ENCODE data around the gene BCCIP.

The BCCIP gene

DNA sequence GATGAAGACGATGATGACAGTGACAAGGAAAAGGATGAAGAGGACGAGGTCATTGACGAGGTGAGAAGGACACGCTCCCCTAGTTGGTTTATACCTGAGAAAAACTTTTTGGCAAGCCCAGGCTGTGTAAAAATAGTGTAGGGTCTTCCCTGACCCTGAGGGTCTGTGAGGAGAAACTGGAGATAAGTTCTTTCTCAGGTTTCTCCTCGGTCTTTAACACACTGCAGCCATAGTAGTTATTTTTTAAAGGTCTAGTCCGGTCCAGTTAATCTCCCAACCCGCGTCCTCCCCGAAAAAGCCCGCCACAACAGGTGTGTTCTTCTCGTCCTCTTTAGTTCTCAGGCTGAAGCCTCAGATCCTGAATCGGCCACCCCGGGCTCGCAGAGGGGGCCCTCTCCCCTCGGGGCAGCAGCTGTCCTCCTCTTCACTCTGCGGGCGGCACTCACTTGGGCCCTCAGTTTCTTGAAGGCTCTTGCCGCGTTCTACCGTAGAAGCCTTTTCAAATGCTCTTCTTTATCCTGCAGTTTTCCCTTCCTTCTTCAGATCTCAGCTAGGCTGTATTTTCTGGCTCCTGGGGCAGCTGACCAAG, 411 bp downstream of the BCCIP start:
- Histone ChIP-seq H3K27me3 (ENCODE audit: insufficient read depth, low read length) (no peaks in the 10 kb centered on the region), H3K27ac (ENCODE audit: low read depth, low read length) (peak overlapping the region; percentile 75), H3K36me3 (ENCODE audit: insufficient read depth, low read length) (peaks cover 16% of the 10 kb centered on the region), H3K4me3 (ENCODE audit: low read depth, low read length) (peak overlapping the region; percentile 93), H3K79me2 (ENCODE audit: control insufficient read depth, insufficient read depth, low read length, unreplicated experiment) (peaks cover 74% of the 10 kb centered on the region), H2AFZ (ENCODE audit: low read length, unreplicated experiment) (peak overlapping the region; percentile 73), H3K4me1 (ENCODE audit: control insufficient read depth, insufficient read depth, low read length, unreplicated experiment) (peaks cover 35% of the 10 kb centered on the region)

GRCh38 chr10:125824736-125825135, 1.4 kb downstream of the BCCIP start:
- Histone ChIP-seq H3K27me3 (ENCODE audit: insufficient read depth, low read length) (no peaks in the 10 kb centered on the region), H3K27ac (ENCODE audit: low read depth, low read length) (peak overlapping the region; percentile 75), H3K79me2 (ENCODE audit: control insufficient read depth, insufficient read depth, low read length, unreplicated experiment) (peaks cover 82% of the 10 kb centered on the region), H2AFZ (ENCODE audit: low read length, unreplicated experiment) (no peak overlapping the region), H3K4me1 (ENCODE audit: control insufficient read depth, insufficient read depth, low read length, unreplicated experiment) (peaks cover 35% of the 10 kb centered on the region), H3K36me3 (ENCODE audit: insufficient read depth, low read length) (peaks cover 24% of the 10 kb centered on the region), H3K4me3 (ENCODE audit: low read depth, low read length) (peak overlapping the region; percentile 93)

DNA sequence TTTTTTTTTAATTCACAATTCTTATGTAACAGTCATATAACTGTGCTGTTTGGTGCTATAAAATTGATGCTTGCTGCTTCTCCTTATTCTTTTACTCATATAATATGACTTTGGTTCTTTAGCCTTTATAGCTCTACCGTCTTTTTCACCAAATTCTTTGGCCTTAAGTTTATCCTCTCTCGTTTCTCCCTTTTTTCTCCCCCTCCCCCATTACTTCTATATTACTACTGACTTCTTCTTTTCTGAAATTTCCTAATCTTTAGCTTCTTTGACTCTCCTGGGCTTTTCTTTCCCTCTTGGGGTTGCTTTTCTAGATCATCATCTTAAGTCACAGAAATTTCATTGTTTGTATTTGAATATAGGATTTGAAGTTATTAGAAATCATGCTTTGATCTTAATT, 3.8 kb downstream of the BCCIP start:
- Histone ChIP-seq H3K79me2 (ENCODE audit: control insufficient read depth, insufficient read depth, low read length, unreplicated experiment) (peaks cover 66% of the 10 kb centered on the region), H2AFZ (ENCODE audit: low read length, unreplicated experiment) (no peak overlapping the region), H3K4me3 (ENCODE audit: low read depth, low read length) (no peak overlapping the region), H3K27me3 (ENCODE audit: insufficient read depth, low read length) (no peaks in the 10 kb centered on the region), H3K4me1 (ENCODE audit: control insufficient read depth, insufficient read depth, low read length, unreplicated experiment) (peaks cover 23% of the 10 kb centered on the region), H3K36me3 (ENCODE audit: insufficient read depth, low read length) (peaks cover 35% of the 10 kb centered on the region), H3K27ac (ENCODE audit: low read depth, low read length) (no peak overlapping the region)

DNA sequence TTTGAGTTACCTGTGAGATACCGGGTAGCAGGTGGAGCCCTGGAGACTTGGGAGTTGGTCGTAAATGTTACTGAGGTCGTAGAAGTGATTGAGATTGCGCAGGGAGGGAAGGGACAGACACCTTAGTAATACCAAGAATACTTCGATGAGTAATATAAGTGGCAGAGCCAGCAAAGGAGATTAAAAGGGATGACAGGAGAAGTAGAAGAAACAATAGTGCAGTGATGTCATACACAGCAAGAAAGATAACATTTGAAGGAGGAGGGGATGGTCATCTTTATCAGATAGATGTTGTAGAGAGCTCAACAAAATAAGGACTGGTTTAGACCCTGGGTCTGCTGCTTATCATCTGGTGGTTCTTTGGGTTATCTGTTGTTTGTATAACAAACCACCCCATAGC, 5.0 kb downstream of the BCCIP start:
- Histone ChIP-seq H2AFZ (ENCODE audit: low read length, unreplicated experiment) (no peak overlapping the region), H3K79me2 (ENCODE audit: control insufficient read depth, insufficient read depth, low read length, unreplicated experiment) (peaks cover 58% of the 10 kb centered on the region), H3K36me3 (ENCODE audit: insufficient read depth, low read length) (peaks cover 38% of the 10 kb centered on the region), H3K4me3 (ENCODE audit: low read depth, low read length) (no peak overlapping the region), H3K27me3 (ENCODE audit: insufficient read depth, low read length) (no peaks in the 10 kb centered on the region), H3K4me1 (ENCODE audit: control insufficient read depth, insufficient read depth, low read length, unreplicated experiment) (peaks cover 22% of the 10 kb centered on the region), H3K27ac (ENCODE audit: low read depth, low read length) (no peak overlapping the region)

GRCh38 chr10:125836746-125837145, 13.4 kb downstream of the BCCIP start:
- Histone ChIP-seq H3K79me2 (ENCODE audit: control insufficient read depth, insufficient read depth, low read length, unreplicated experiment) (no peaks in the 10 kb centered on the region), H3K36me3 (ENCODE audit: insufficient read depth, low read length) (peaks cover 37% of the 10 kb centered on the region), H3K27me3 (ENCODE audit: insufficient read depth, low read length) (no peaks in the 10 kb centered on the region), H3K4me1 (ENCODE audit: control insufficient read depth, insufficient read depth, low read length, unreplicated experiment) (peaks cover 10% of the 10 kb centered on the region), H2AFZ (ENCODE audit: low read length, unreplicated experiment) (no peak overlapping the region), H3K27ac (ENCODE audit: low read depth, low read length) (no peak overlapping the region), H3K4me3 (ENCODE audit: low read depth, low read length) (no peak overlapping the region)

GRCh38 chr10:125838802-125839575, 15.6 kb downstream of the BCCIP start:
- Histone ChIP-seq H3K27ac (ENCODE audit: low read depth, low read length) (no peak overlapping the region), H3K79me2 (ENCODE audit: control insufficient read depth, insufficient read depth, low read length, unreplicated experiment) (no peaks in the 10 kb centered on the region), H3K4me1 (ENCODE audit: control insufficient read depth, insufficient read depth, low read length, unreplicated experiment) (peaks cover 10% of the 10 kb centered on the region), H2AFZ (ENCODE audit: low read length, unreplicated experiment) (no peak overlapping the region), H3K36me3 (ENCODE audit: insufficient read depth, low read length) (peaks cover 30% of the 10 kb centered on the region), H3K27me3 (ENCODE audit: insufficient read depth, low read length) (no peaks in the 10 kb centered on the region), H3K4me3 (ENCODE audit: low read depth, low read length) (no peak overlapping the region)

- H3K27ac ChIP-seq (ENCODE audit: low read depth, low read length): no peak overlapping the region
- H3K27me3 ChIP-seq (ENCODE audit: insufficient read depth, low read length): no peaks in the 10 kb centered on the region
- peaks cover 28% of the 10 kb centered on the region for H3K36me3 ChIP-seq (ENCODE audit: insufficient read depth, low read length)
- no peak overlapping the region for H2AFZ ChIP-seq (ENCODE audit: low read length, unreplicated experiment)
- no peaks in the 10 kb centered on the region for H3K79me2 ChIP-seq (ENCODE audit: control insufficient read depth, insufficient read depth, low read length, unreplicated experiment)
- H3K4me1 ChIP-seq (ENCODE audit: control insufficient read depth, insufficient read depth, low read length, unreplicated experiment): peaks cover 10% of the 10 kb centered on the region
- H3K4me3 ChIP-seq (ENCODE audit: low read depth, low read length): no peak overlapping the region
Measured at GRCh38 chr10:125840406-125840805, 17.1 kb downstream of the BCCIP start.

- Histone ChIP-seq H3K36me3 (ENCODE audit: insufficient read depth, low read length) (peaks cover 23% of the 10 kb centered on the region), H3K4me3 (ENCODE audit: low read depth, low read length) (no peak overlapping the region), H3K27ac (ENCODE audit: low read depth, low read length) (0 out of 2 replicates have a peak overlapping the region, but pooled peaks have one; percentile 11), H2AFZ (ENCODE audit: low read length, unreplicated experiment) (no peak overlapping the region), H3K79me2 (ENCODE audit: control insufficient read depth, insufficient read depth, low read length, unreplicated experiment) (no peaks in the 10 kb centered on the region), H3K4me1 (ENCODE audit: control insufficient read depth, insufficient read depth, low read length, unreplicated experiment) (peaks cover 10% of the 10 kb centered on the region), H3K27me3 (ENCODE audit: insufficient read depth, low read length) (no peaks in the 10 kb centered on the region)
Measured at GRCh38 chr10:125840955-125841354, 17.6 kb downstream of the BCCIP start.

GRCh38 chr10:125843603-125844329, 20.4 kb downstream of the BCCIP start:
- Histone ChIP-seq H3K79me2 (ENCODE audit: control insufficient read depth, insufficient read depth, low read length, unreplicated experiment) (no peaks in the 10 kb centered on the region), H3K27ac (ENCODE audit: low read depth, low read length) (no peak overlapping the region), H3K27me3 (ENCODE audit: insufficient read depth, low read length) (no peaks in the 10 kb centered on the region), H3K36me3 (ENCODE audit: insufficient read depth, low read length) (peaks cover 10% of the 10 kb centered on the region; the same call in 1 of the 2 replicates), H2AFZ (ENCODE audit: low read length, unreplicated experiment) (no peak overlapping the region), H3K4me1 (ENCODE audit: control insufficient read depth, insufficient read depth, low read length, unreplicated experiment) (peaks cover 10% of the 10 kb centered on the region), H3K4me3 (ENCODE audit: low read depth, low read length) (no peak overlapping the region)

DNA sequence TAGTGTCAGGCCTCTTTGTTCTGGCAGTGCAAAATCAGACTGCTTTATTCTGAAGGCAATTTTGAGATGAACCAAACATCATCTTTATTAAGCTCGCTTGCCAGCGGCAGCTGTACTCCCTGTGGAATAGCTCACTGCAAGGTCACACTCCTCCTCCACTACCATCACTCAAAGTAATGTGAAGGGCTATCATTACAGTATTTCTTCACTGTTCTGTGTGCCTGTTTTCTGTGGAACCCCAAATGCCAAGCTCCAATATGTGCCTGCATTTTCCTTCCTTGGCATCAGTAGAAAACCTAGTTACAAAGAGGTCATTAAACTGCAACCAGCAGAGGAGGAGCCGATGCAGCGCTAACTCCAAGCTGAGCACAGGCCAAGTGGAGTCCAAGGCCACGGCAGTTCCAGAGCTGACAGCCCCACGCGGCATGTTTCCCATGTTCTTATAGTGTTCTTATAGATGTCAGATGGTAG, 21.4 kb downstream of the BCCIP start:
- no peak overlapping the region for H3K27ac ChIP-seq (ENCODE audit: low read depth, low read length)
- H3K36me3 ChIP-seq (ENCODE audit: insufficient read depth, low read length): peaks cover 6% of the 10 kb centered on the region; the same call in 1 of the 2 replicates
- no peak overlapping the region for H2AFZ ChIP-seq (ENCODE audit: low read length, unreplicated experiment)
- H3K4me1 ChIP-seq (ENCODE audit: control insufficient read depth, insufficient read depth, low read length, unreplicated experiment): peaks cover 10% of the 10 kb centered on the region
- H3K79me2 ChIP-seq (ENCODE audit: control insufficient read depth, insufficient read depth, low read length, unreplicated experiment): no peaks in the 10 kb centered on the region
- H3K4me3 ChIP-seq (ENCODE audit: low read depth, low read length): no peak overlapping the region
- H3K27me3 ChIP-seq (ENCODE audit: insufficient read depth, low read length): no peaks in the 10 kb centered on the region

Data from ACC112 (cell line).